Transverse colon (tissue), 4 donors: ENCODE measurements around the gene CELSR1. TPM values are rescaled to one million over a fixed set of nuclear protein-coding genes. Genes with fewer than 3 reads are reported as not detected.

Experiments
- DNase-seq: peaks from one replicate; pipeline ENCODE4 v3.0.0-alpha.2; 2019
- H3K27ac ChIP-seq, 4 donors: fragments of 200-600 bp; sonication (generic); 2 replicates each; pipeline ENCODE4 v1.5.1; 2016 to 2018; ENCODE audit warnings: inconsistent platforms in 4 of 4
- H3K27me3 ChIP-seq: fragments of 200-600 bp; sonication (generic); 2 replicates; pipeline ENCODE4 v1.5.1; 2017; ENCODE audit warnings: inconsistent platforms
- H3K36me3 ChIP-seq, 4 donors: fragments of 200-600 bp; sonication (generic); 2 replicates each; pipeline ENCODE4 v1.5.1; 2017 to 2019; ENCODE audit warnings: inconsistent platforms in 4 of 4
- H3K4me1 ChIP-seq, 4 donors: fragments of 200-600 bp; sonication (generic); 2 replicates each; pipeline ENCODE4 v1.5.1; 2017 to 2020; ENCODE audit warnings: inconsistent platforms in 4 of 4
- H3K4me3 ChIP-seq, 4 donors: fragments of 200-600 bp; sonication (generic); 1 replicate in 1 of 4; 2 replicates in 3 of 4; pipeline versions ENCODE4 v1.5.1 to v1.6.1; 2017 to 2019; ENCODE audit warnings: inconsistent platforms in 4 of 4
- H3K9me3 ChIP-seq, 2 donors: fragments of 200-600 bp; sonication (generic); 2 replicates each; pipeline ENCODE4 v1.5.1; 2017 to 2019; ENCODE audit warnings: inconsistent platforms in 2 of 2
- EP300 ChIP-seq: sonication (generic); formaldehyde crosslinking; IDR thresholded peaks from one replicate; pipeline ENCODE4 v1.6.1; 2017; ENCODE audit warnings: antibody characterized with exemption, low read depth
- POLR2A ChIP-seq: fragments of 450-650 bp; IDR thresholded peaks from one replicate; pipeline ENCODE4 v1.6.1; 2016; ENCODE audit warnings: antibody characterized with exemption, mild to moderate bottlenecking, moderate library complexity
- POLR2AphosphoS5 ChIP-seq, 3 donors: sonication (generic); formaldehyde crosslinking; IDR thresholded peaks; one replicate each; pipeline ENCODE4 v1.6.1; 2016; ENCODE audit warnings: antibody characterized with exemption in 3 of 3
- WGBS, 2 donors: methylation state at CpG; one replicate each; pipeline ENCODE4 v1.1.5; 2018; ENCODE audit warnings: low coverage in 1 of 2; 5-methylcytosine and 5-hydroxymethylcytosine counted together
- in situ Hi-C, 4 donors: fragments of 200-750 bp; cut with MboI; loops; one replicate each; pipeline versions ENCODE4 v1.15.0 to v1.15.1; 2017; ENCODE audit warnings: low sequenced_read_pairs in 3 of 4, low pct_ligation_motif_present in 1 of 4, low pct_unique_long_range_greater_than_20kb in 1 of 4
- intact Hi-C: fragments of 100-400 bp; cut with DNase I; formaldehyde crosslinking; loops from one replicate; pipeline ENCODE4 v1.15.1; 2023; ENCODE audit warnings: low total_unique reads
- total RNA-seq, 4 donors: library from RNA; depleted of rRNA; stranded (reverse); fragments of >200 nt; gene quantifications; one replicate each; pipeline ENCODE4 v1.1.0, GENCODE V29; 2016
- TF ChIP-seq, protein P1 (sequence below), 5 experiments: fragments of 200-600 bp in 3 of 5; fragments of 450-650 bp in 2 of 5; sonication (generic) in 3 of 5; IDR thresholded peaks; 1 replicate in 2 of 5; 2 replicates in 3 of 5; pipeline ENCODE4 v1.5.1; 2016 to 2017; ENCODE audit warnings: antibody characterized with exemption in 5 of 5, inconsistent platforms in 3 of 5, mild to moderate bottlenecking in 2 of 5, moderate library complexity in 1 of 5

Gene CELSR1
- total RNA-seq, 4 donors from 2014 or later: 0.96 to 2.5 (median 1.4) TPM

DNA sequence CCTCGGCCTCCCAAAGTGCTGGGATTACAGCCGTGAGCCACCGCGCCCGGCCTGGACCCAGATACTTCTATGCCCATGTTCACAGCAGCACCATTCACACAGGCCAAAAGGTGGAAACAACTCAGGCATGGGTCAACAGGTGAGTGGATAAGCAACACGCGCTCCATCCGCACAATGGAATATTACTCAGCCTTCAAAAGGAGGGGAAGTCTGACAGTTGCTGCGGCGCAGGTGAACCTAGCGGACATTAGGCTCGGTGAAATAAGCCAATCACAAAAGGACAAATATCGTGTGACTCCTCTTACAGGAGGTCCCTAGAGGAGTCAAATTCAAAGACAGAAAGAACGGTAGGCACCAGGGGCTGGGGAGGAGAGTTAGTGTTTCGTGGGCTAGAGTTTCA is 154.9 kb downstream of the CELSR1 start:
- H3K4me1 ChIP-seq: peaks cover 9 to 24% (median 20%) of the 10 kb centered on the region in 4 donors
- no peak for DNase-seq
- H3K4me3 ChIP-seq: no peak overlapping the region
- no peaks in the 10 kb centered on the region for H3K36me3 ChIP-seq
- no peak overlapping the region for H3K27ac ChIP-seq
- H3K9me3 ChIP-seq: no peaks in the 10 kb centered on the region
- 79 to 90% methylated on average over 7 to 15 of the region's 15 CpGs for WGBS, 2 donors
- no peaks in the 10 kb centered on the region for H3K27me3 ChIP-seq
- in situ Hi-C loops: no loop called here
- no peak for TF ChIP-seq POLR2AphosphoS5 (IDR thresholded peaks at IDR 0.05)
- TF ChIP-seq POLR2A: no peak
- no peak for TF ChIP-seq EP300
- TF ChIP-seq, protein P1, sequence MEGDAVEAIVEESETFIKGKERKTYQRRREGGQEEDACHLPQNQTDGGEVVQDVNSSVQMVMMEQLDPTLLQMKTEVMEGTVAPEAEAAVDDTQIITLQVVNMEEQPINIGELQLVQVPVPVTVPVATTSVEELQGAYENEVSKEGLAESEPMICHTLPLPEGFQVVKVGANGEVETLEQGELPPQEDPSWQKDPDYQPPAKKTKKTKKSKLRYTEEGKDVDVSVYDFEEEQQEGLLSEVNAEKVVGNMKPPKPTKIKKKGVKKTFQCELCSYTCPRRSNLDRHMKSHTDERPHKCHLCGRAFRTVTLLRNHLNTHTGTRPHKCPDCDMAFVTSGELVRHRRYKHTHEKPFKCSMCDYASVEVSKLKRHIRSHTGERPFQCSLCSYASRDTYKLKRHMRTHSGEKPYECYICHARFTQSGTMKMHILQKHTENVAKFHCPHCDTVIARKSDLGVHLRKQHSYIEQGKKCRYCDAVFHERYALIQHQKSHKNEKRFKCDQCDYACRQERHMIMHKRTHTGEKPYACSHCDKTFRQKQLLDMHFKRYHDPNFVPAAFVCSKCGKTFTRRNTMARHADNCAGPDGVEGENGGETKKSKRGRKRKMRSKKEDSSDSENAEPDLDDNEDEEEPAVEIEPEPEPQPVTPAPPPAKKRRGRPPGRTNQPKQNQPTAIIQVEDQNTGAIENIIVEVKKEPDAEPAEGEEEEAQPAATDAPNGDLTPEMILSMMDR (IDR thresholded peaks at IDR 0.05): no peak
- intact Hi-C loops: no loop called here

DNA sequence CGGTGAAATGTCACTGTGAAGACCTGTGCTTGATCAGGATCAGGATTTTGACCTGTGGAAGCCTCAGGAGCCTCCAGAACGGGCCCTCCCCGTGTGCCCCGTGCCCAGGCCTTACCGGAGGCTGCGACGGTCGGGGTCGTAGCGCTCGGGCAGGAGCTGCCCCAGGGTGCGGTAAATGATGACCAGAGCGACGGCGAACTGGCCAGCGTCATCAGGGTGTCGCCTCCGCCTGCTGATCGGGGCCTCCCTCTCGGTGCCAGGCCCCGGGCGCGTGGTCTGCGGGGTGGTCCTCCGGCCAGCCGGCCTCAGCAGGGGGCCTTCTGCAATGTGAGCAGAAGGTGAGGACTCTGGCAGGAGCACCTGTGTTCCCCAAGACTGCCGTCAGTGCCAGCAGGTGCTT is 155.7 kb downstream of the CELSR1 start:
- no peaks in the 10 kb centered on the region for H3K9me3 ChIP-seq
- no peak for DNase-seq
- intact Hi-C loops: no loop called here
- TF ChIP-seq, protein P1 (IDR thresholded peaks at IDR 0.05): no peak
- no peak for TF ChIP-seq EP300
- TF ChIP-seq POLR2AphosphoS5 (IDR thresholded peaks at IDR 0.05): no peak
- no peak for TF ChIP-seq POLR2A
- no peak overlapping the region for H3K4me3 ChIP-seq
- H3K36me3 ChIP-seq: no peaks in the 10 kb centered on the region
- peaks cover 14 to 29% (median 24%) of the 10 kb centered on the region in 4 donors for H3K4me1 ChIP-seq
- in situ Hi-C loops: no loop called here
- H3K27me3 ChIP-seq: no peaks in the 10 kb centered on the region
- WGBS, 2 donors: 93 to 100% methylated on average over 1 to 27 of the region's 27 CpGs
- H3K27ac ChIP-seq: no peak overlapping the region

DNA sequence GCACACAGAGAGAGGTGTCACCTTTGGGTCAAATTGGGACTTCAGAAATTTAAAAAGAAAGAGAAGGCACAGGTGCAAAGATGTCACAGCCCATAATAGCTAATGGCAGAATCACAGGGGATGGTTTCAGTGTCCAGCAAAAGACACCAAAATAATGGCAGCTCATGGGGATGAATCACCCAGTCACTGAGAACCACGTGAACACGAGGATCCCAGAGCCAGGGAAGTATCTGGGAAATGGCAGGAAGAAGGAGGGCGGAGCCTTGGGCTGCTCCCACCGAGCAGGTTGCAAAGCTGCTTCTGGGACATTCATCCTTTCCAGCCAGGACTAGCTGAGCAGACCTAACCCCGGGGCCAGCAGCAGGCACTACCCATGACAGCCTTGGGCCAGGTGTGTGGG is 156.3 kb downstream of the CELSR1 start:
- H3K4me3 ChIP-seq: no peak overlapping the region
- TF ChIP-seq POLR2AphosphoS5 (IDR thresholded peaks at IDR 0.05) (no peak), EP300 (no peak), POLR2A (no peak)
- TF ChIP-seq, protein P1 (IDR thresholded peaks at IDR 0.05): no peak
- intact Hi-C loops (no loop called here), in situ Hi-C loops (no loop called here)
- H3K4me1 ChIP-seq: peaks cover 14 to 29% (median 24%) of the 10 kb centered on the region in 4 donors
- DNase-seq: no peak
- no peaks in the 10 kb centered on the region for H3K36me3 ChIP-seq
- H3K9me3 ChIP-seq: peaks cover 0 to 2% of the 10 kb centered on the region in 2 donors
- 35 to 50% methylated on average over 2 to 5 of the region's 5 CpGs for whole genome bisulfite sequencing, 2 donors
- no peak overlapping the region for H3K27ac ChIP-seq
- H3K27me3 ChIP-seq: no peaks in the 10 kb centered on the region

DNA sequence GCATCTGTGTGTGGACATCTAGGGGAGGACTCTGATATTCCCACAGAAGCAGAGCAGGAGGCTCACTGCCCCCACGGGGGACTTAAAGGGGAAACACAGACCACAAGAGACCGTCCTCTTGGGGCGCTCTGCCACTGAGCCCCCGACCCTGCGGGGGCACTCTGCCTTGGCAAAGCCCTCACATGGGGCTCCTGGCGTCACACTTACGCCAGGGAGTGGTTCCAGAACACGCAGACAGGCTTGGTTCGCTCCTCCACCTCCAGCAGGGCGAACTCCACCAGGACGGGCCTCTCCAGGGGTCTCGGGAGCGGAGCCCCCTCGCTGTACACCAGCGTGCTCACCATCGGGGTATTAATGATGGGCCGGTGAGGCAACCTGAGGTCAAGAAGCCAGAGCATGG is 156.8 kb downstream of the CELSR1 start:
- TF ChIP-seq, protein P1 (IDR thresholded peaks at IDR 0.05): no peak
- TF ChIP-seq POLR2A (no peak), POLR2AphosphoS5 (IDR thresholded peaks at IDR 0.05) (no peak), EP300 (no peak)
- WGBS, 2 donors: 90% methylated on average over 15 of the region's 17 CpGs; no CpG with 5 or more reads in 1 of the 2 donors

More for the DNA sequence above, 156.8 kb downstream of the CELSR1 start:
- no peaks in the 10 kb centered on the region for H3K27me3 ChIP-seq
- no peak for DNase-seq
- in situ Hi-C loops: no loop called here
- peaks cover 0 to 4% of the 10 kb centered on the region in 2 donors for H3K9me3 ChIP-seq
- no peaks in the 10 kb centered on the region for H3K36me3 ChIP-seq
- intact Hi-C loops: no loop called here
- peaks cover 14 to 30% (median 25%) of the 10 kb centered on the region in 4 donors for H3K4me1 ChIP-seq
- H3K4me3 ChIP-seq: no peak overlapping the region
- no peak overlapping the region for H3K27ac ChIP-seq
